ENCODE measurements around the gene SELENOO. TPM values are rescaled to one million over a fixed set of nuclear protein-coding genes. Genes with fewer than 3 reads are reported as not detected.

Gene SELENOO
- total RNA-seq, 1 experiment from 2014 or later, result 29.6 TPM

GRCh38 chr22:50161508-50162390 lies 39.1 kb upstream of the SELENOO start (continued):
- TF ChIP-seq ZBTB33 (IDR thresholded peaks at IDR 0.05; ENCODE audit: extremely low read depth, insufficient replicate concordance, low read length) (no peak), FOSL1 (IDR thresholded peaks at IDR 0.05; ENCODE audit: low read depth) (no peak)

- DNase-seq (ENCODE audit: low read depth, low spot score) (no peak), ATAC-seq (no peak)
- no TSS peak for BruUV-seq (replicated peaks)
- Histone ChIP-seq H3K27ac (ENCODE audit: low read depth, low read length) (no peak overlapping the region), H2AFZ (ENCODE audit: low read depth, low read length, poor library complexity, severe bottlenecking) (no peak overlapping the region), H3K4me2 (ENCODE audit: low read length) (no peak overlapping the region), H3K79me2 (ENCODE audit: insufficient read depth, low read length) (no peaks in the 10 kb centered on the region), H3K27me3 (ENCODE audit: insufficient read depth, low read length) (peaks cover 10% of the 10 kb centered on the region; the same call in 1 of the 2 replicates), H3K4me1 (ENCODE audit: control insufficient read depth in 1 of 2, insufficient read depth in 2 of 2, low read length in 2 of 2) (no peaks in the 10 kb centered on the region), H4K20me1 (ENCODE audit: insufficient read depth) (no peaks in the 10 kb centered on the region), H3K36me3 (ENCODE audit: control insufficient read depth in 1 of 2, insufficient read depth in 2 of 2, low read length in 2 of 2) (no peaks in the 10 kb centered on the region), H3K9me3 (ENCODE audit: control insufficient read depth in 1 of 2, insufficient read depth in 1 of 2, low read depth in 1 of 2, low read length in 2 of 2) (no peaks in the 10 kb centered on the region), H3K9ac (ENCODE audit: low read length) (no peak overlapping the region), H3K9me2 (ENCODE audit: insufficient read depth) (no peaks in the 10 kb centered on the region), H3K4me3 (replicated peaks in 1 of 2; ENCODE audit: low read depth in 1 of 2, low read length in 2 of 2) (no peak overlapping the region)
- intact Hi-C loops (cut with micrococcal nuclease), result no loop called here
- ChIA-PET POLR2A (no interaction called here), CTCF (no interaction called here), RAD21 (ENCODE audit: low non-redundant PET in 1 of 2, low total read pairs in 2 of 2, uncharacterized antibody in 2 of 2, unreplicated experiment in 2 of 2) (no interaction called here)
- no peak for TF ChIP-seq ATF3 (IDR thresholded peaks at IDR 0.05)
- TF ChIP-seq ELF1 (IDR thresholded peaks at IDR 0.05; ENCODE audit: borderline replicate concordance, low read depth), result no peak
- no peak for TF ChIP-seq EZH2phosphoT487 (IDR thresholded peaks at IDR 0.05; ENCODE audit: borderline replicate concordance)
- no peak for TF ChIP-seq POLR2AphosphoS5 (IDR thresholded peaks at IDR 0.05; ENCODE audit: low read depth, low read length)
- TF ChIP-seq SP1 (IDR thresholded peaks at IDR 0.05; ENCODE audit: low read depth), result no peak
- TF ChIP-seq POLR2A (IDR thresholded peaks at IDR 0.05; ENCODE audit: borderline replicate concordance, extremely low read depth, insufficient read depth, insufficient read length), result no peak
- TF ChIP-seq FOSL1 (IDR thresholded peaks at IDR 0.05; ENCODE audit: low read depth), result no peak
- no peak for TF ChIP-seq CTCF (IDR thresholded peaks at IDR 0.05 in 2 of 3, conservative IDR thresholded peaks at IDR 0.05 in 1 of 3; ENCODE audit: borderline replicate concordance in 1 of 3, insufficient read depth in 1 of 3, low read depth in 2 of 3, low read length in 2 of 3)
- TF ChIP-seq ZBTB33 (IDR thresholded peaks at IDR 0.05; ENCODE audit: extremely low read depth, insufficient replicate concordance, low read length), result no peak
- no peak for TF ChIP-seq SIN3A (IDR thresholded peaks at IDR 0.05; ENCODE audit: low read depth)
- no peak for TF ChIP-seq CBX3 (IDR thresholded peaks at IDR 0.05; ENCODE audit: low read depth)
- no peak for TF ChIP-seq RAD21 (IDR thresholded peaks at IDR 0.05; ENCODE audit: low read depth)
Measured at GRCh38 chr22:50162391-50162956, 38.3 kb upstream of the SELENOO start.

All from HCT116 (cell line).